GM18499 (cell line): ENCODE data around the gene ELAVL3.
"Not testable (repeated sequence)": the region's sequence is repeated elsewhere in the genome, so short reads cannot be mapped to it uniquely, and the experiment has no call there.

Source experiments
- ATAC-seq: cut with Tn5 transposase; IDR thresholded peaks from one replicate; pipeline ENCODE4 v1.9.1; 2021; ENCODE audit warnings: moderate number of reproducible peaks; ENCODE audit not compliant: insufficient read depth, unreplicated experiment

ELAVL3 gene

GRCh38 chr19:11489378-11489777 is 8.5 kb upstream of the ELAVL3 start:
- ATAC-seq, result no peak

GRCh38 chr19:11486661-11487503 is 6.0 kb upstream of the ELAVL3 start:
- ATAC-seq, result no peak

GRCh38 chr19:11485245-11485837 is 4.5 kb upstream of the ELAVL3 start:
- ATAC-seq, result no peak

- no peak for ATAC-seq
These were observed 2.7 kb upstream of the ELAVL3 start for GRCh38 chr19:11483366-11484111.

GRCh38 chr19:11482384-11483050 is 1.7 kb upstream of the ELAVL3 start:
- no peak for ATAC-seq

GRCh38 chr19:11481534-11482383 is 913 bp upstream of the ELAVL3 start:
- no peak for ATAC-seq

- no peak for ATAC-seq
These were observed 740 bp downstream of the ELAVL3 start for GRCh38 chr19:11479898-11480714.

GRCh38 chr19:11479090-11479897 is 1.6 kb downstream of the ELAVL3 start:
- no peak for ATAC-seq

GRCh38 chr19:11478167-11479089 is 2.4 kb downstream of the ELAVL3 start:
- no peak for ATAC-seq

GRCh38 chr19:11475861-11476260 is 5.0 kb downstream of the ELAVL3 start:
- no peak for ATAC-seq

GRCh38 chr19:11475343-11475742 is 5.5 kb downstream of the ELAVL3 start:
- not testable (repeated sequence) for ATAC-seq

GRCh38 chr19:11473725-11474124 is 7.1 kb downstream of the ELAVL3 start:
- no peak for ATAC-seq

- ATAC-seq, result not testable (repeated sequence)
These were observed 12.5 kb downstream of the ELAVL3 start for GRCh38 chr19:11468266-11468845.

- no peak for ATAC-seq
These were observed 15.2 kb downstream of the ELAVL3 start for GRCh38 chr19:11465600-11465999.

- ATAC-seq, result no peak
These were observed 16.2 kb downstream of the ELAVL3 start for GRCh38 chr19:11464333-11465265.

GRCh38 chr19:11463391-11463790 is 17.5 kb downstream of the ELAVL3 start:
- no peak for ATAC-seq
